Fibroblast of pulmonary artery (primary cell): ENCODE results near the gene MC2R.

Experiments used
- DNase-seq: peaks from one replicate; pipeline ENCODE4 v3.0.0-alpha.2; 2010; ENCODE audit warnings: low read depth
- H3K4me3 ChIP-seq: replicated peaks from 2 replicates; pipeline ENCODE4 v1.5.1; 2011; ENCODE audit warnings: low read depth, mild to moderate bottlenecking, control low read depth, low read length, moderate library complexity
- CTCF ChIP-seq: IDR thresholded peaks from 2 replicates; pipeline ENCODE4 v1.5.1; 2011; ENCODE audit warnings: mild to moderate bottlenecking, control low read depth, low read length, inconsistent platforms; ENCODE audit errors: missing control alignments

Gene MC2R

GRCh38 chr18:13895505-13896033, 19.8 kb downstream of the MC2R start:
- TF ChIP-seq CTCF: no peak
- no peak for DNase-seq
- H3K4me3 ChIP-seq: no peak overlapping the region

- no peak overlapping the region for H3K4me3 ChIP-seq
- DNase-seq: no peak
- TF ChIP-seq CTCF: no peak
Measured at GRCh38 chr18:13894531-13894930, 20.8 kb downstream of the MC2R start.

GRCh38 chr18:13893418-13893760, 21.9 kb downstream of the MC2R start:
- no peak for DNase-seq
- TF ChIP-seq CTCF: no peak
- no peak overlapping the region for H3K4me3 ChIP-seq

GRCh38 chr18:13892098-13892497, 23.2 kb downstream of the MC2R start:
- H3K4me3 ChIP-seq: no peak overlapping the region
- DNase-seq: no peak
- TF ChIP-seq CTCF: no peak

GRCh38 chr18:13890761-13891361, 24.5 kb downstream of the MC2R start:
- DNase-seq: no peak
- H3K4me3 ChIP-seq: no peak overlapping the region
- TF ChIP-seq CTCF: no peak

GRCh38 chr18:13889671-13890070, 25.7 kb downstream of the MC2R start:
- H3K4me3 ChIP-seq: no peak overlapping the region
- no peak for TF ChIP-seq CTCF
- no peak for DNase-seq

- no peak for TF ChIP-seq CTCF
- H3K4me3 ChIP-seq: no peak overlapping the region
- no peak for DNase-seq
Measured at GRCh38 chr18:13888191-13888716, 27.1 kb downstream of the MC2R start.
